GM19193 (cell line): ENCODE measurements around the gene RLBP1.

ENCODE experiments used
- POLR2A ChIP-seq: IDR thresholded peaks from 4 replicates; pipeline ENCODE4 v1.6.1; 2011; ENCODE audit not compliant: insufficient read depth, insufficient read length; ENCODE audit errors: extremely low read depth

The RLBP1 gene

DNA sequence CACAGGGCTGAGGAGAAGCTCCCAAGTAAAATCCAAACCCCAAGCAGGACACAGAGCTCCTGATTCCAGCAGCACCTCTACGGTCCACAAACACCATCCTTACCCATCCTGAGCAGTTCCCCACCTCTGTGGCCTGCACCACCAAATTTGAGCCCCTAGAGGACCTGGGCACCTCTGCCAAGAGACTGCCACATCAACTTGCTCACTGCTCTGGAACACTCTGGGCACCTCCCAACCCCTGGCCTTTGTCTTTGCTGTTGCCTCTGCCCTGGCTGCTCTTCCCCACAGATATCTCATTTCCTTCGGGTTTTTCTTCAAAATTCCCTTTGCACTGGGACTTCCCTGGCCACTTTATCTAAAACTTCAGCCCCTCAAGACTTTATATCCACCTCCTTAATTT, 5.8 kb downstream of the RLBP1 start:
- no peak for TF ChIP-seq POLR2A

DNA sequence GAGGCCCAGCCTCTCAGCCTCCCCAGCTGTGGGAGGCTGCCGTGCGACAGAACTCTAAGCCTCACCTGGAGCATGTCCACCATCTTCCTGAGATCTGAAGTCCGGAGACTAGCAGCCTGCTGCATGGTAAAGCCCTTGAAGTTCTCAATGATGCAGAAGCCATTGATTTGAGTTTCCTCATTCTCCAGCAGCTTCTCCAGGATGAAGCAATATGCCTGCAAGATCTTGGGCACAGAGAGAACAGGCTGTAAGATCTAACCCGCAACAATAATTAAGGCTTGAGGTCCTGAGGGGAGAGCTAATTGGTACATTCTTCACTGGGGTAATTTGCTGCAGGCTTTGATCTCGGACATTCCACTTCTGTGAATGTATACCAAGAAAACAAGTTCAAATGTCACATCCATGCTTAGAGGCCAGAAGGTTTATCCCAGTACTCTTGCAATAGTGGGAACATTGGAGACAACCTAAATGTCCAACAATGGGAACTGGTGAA, 9.7 kb downstream of the RLBP1 start:
- TF ChIP-seq POLR2A: no peak

DNA sequence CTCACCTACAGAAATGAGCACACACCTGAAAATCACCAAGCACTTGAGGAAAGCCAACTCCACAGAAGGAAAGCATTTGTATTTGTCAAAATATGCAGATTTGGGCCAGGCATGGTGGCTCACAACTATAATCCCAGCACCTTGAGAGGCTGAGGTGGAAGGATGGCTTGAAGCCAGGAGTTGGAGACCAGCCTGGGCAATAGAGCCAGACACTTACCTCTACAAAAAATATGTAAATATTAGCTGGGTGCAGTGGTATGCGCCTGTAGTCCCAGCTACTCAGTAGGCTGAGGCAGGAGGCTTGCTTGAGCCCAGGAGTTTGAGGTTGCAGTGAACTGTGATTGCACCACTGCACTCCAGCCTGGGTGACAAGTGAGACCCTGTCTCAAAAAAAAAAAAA, 12.3 kb downstream of the RLBP1 start:
- no peak for TF ChIP-seq POLR2A

DNA sequence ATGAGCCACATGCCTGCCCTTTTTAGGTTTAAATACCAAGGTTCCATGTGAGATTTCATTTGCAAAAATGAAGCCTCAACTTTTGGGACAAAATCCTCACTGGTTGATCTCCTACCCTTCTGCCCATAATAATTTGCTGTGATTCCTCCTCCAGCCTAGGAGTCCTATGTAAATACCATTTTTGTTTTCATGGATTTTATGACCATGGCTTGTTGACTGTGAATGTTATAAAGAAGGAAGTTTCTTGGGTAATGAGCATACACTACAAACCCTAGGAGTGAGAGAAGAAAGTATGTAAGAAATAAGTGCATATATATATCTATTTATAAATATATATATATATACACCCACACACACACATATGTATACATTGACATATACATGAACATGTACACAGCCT, 13.1 kb downstream of the RLBP1 start:
- no peak for TF ChIP-seq POLR2A

DNA sequence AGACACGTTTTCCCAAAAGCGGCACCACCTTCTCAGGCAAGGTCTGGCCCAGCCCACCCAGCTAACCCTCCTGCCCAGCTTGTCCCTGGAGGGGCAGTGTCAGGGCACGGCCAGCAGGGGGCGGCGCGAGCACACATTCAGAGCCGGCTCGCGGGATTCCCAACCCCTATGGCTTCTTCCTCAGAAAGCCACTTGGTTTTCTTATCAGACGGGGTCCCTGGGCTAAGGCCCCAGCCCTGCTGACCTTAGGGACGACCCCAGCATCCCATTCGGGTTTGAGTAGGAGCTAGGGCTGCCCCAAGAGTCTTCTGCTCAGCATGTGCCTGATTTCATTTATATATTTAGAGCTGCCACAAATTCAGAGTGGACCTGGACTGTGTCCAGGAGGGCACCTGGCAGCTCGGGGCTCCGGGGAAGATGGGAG, 14.5 kb downstream of the RLBP1 start:
- TF ChIP-seq POLR2A: no peak

- no peak for TF ChIP-seq POLR2A
These were observed 15.3 kb downstream of the RLBP1 start for GRCh38 chr15:89205991-89206585.

- no peak for TF ChIP-seq POLR2A
These were observed 17.6 kb downstream of the RLBP1 start for GRCh38 chr15:89203705-89204273.

DNA sequence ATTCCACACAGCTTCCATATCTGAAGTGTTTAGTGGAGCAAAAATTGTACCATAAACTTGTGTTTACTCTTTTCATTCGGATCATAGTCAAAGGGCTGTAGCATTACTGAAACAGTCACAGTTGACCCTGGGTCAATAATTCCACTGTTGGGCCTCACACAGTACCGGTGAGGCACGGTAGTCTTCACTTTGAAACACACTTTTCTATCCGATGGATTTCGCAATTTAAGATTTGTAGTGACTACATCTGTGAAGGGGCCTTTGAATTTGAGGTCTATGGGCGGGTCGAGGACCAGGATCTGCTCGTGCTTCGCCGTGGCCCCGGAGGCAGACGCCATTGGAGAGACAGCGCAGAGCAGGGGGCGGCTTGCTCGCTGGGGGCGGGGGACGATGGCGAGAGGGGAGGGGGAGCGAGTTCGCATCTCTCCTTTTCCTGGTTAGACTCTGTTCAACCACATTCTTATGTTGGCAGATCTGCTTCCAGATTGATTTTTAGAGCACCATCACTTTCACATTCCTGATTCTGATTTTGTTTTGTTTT, 19.8 kb downstream of the RLBP1 start:
- TF ChIP-seq POLR2A: no peak

- TF ChIP-seq POLR2A: no peak
These were observed 21.2 kb downstream of the RLBP1 start for GRCh38 chr15:89200182-89200581.

DNA sequence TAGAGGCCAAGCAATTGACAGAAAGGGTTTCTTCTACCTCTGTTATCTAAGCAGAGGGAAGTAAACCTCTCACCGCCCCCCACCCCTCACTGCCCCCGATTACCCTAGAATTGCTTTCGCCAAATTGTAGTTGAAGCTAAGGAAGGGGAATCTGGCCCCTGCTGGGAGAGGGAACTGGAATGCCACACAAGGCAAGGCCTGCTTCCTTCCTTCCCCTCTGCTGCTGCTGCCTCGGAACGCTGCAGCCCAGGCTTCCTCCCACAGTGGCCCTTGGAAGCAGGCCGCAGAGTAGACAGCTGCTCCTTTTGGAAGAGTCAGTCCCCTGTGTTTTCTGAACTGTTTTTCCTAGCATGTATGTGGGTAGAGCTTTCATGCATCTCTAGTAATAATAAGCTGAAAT, 21.6 kb downstream of the RLBP1 start:
- no peak for TF ChIP-seq POLR2A

- TF ChIP-seq POLR2A: no peak
These were observed 22.4 kb downstream of the RLBP1 start for GRCh38 chr15:89198934-89199333.

- TF ChIP-seq POLR2A: no peak
These were observed 23.2 kb downstream of the RLBP1 start for GRCh38 chr15:89198196-89198595.

DNA sequence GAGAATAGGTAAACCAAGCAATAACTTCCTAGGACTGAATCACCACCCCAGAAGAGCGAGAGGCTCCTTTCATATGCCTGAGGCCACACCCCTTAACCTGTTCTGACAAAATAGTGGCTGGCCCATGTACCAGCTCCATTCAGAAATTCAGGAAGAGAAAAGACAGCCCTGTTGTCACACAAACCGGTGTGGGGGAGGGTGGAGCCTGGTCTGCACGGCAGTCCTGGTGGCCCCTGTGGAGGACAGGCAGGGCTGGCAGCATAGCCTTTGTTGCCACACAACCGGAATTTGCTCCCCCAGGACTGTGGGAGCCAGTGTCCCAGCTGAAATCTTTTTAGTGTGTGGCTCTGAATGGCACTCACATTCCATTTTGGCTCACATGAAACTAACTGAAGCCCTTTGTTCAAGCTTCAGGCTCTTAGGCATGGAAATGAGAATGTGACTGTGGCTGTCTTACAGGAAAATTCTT, 23.8 kb downstream of the RLBP1 start:
- no peak for TF ChIP-seq POLR2A

GRCh38 chr15:89196994-89197393, 24.4 kb downstream of the RLBP1 start:
- TF ChIP-seq POLR2A: no peak

DNA sequence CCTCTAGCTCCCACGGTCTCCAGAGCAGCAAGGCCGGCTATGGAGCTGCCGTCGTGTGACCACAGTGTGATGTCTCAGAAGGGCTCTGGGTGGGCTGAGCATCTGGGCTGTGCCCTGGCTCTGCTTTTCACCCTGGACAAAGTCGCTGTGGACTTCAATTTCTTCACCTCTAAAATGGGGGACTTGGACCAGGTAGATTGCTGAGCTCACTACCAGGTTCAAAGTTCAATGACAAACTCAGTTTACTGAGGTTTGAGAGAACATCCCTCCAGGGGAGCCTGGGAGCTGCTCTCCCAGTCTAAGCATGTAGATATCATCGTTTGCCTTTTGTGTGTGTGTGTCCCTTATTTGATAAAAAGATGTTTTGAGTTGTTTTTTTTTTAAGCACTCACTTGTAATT, 25.1 kb downstream of the RLBP1 start:
- no peak for TF ChIP-seq POLR2A

- TF ChIP-seq POLR2A: no peak
These were observed 25.5 kb downstream of the RLBP1 start for GRCh38 chr15:89195836-89196235.
